ENCODE data around the gene LGALS4.

The LGALS4 gene

DNA sequence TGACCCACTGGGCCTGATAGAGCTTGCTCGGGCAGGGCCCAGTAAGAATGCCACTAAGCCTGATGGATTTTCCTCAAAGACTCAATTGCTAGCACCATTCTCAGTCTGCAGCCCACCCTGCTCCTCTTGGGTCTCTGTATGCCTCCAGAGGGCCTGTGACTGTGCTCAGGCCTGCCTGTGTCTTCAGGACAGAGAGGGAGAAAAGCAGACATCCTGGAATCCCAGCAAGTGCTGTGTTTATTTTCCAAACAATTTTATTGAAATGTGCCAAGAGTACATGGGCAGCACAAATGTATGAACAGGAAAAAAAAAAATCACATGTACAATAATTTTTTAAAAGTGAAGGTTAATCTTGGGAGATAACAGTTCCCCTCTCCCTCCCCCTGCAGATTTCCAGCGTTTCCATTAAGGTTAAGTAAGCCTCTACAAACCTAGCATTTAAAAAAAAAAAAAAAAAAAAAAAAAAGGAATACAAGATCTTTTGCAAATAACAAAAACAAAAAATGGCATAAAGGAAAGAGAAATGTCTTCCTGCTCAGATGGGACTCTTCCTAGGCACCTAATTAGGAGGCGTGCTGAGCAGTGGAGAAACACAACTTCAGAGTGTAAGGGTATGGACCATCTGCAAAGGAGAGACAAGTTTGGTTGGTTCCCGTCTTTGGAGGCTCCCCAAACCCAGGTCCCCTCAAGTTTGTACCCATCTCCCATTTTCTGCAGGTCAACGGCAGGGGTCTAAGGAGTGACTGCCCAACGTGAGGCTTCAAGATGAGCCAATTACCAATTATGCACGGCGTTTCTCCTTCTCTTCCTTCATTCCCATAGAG lies 23.6 kb upstream of the LGALS4 start:
- Histone ChIP-seq H3K4me3 (replicated peaks; ENCODE audit: low read depth, low read length) (no peak overlapping the region), H3K27me3 (replicated peaks; ENCODE audit: control insufficient read depth, insufficient read depth, low read length) (no peaks in the 10 kb centered on the region), H3K36me3 (ENCODE audit: control insufficient read depth, insufficient read depth, low read length) (peaks cover 48% of the 10 kb centered on the region)
- DNase-seq (ENCODE audit: extremely low read depth, insufficient read length) = no peak
- TF ChIP-seq, protein P1, sequence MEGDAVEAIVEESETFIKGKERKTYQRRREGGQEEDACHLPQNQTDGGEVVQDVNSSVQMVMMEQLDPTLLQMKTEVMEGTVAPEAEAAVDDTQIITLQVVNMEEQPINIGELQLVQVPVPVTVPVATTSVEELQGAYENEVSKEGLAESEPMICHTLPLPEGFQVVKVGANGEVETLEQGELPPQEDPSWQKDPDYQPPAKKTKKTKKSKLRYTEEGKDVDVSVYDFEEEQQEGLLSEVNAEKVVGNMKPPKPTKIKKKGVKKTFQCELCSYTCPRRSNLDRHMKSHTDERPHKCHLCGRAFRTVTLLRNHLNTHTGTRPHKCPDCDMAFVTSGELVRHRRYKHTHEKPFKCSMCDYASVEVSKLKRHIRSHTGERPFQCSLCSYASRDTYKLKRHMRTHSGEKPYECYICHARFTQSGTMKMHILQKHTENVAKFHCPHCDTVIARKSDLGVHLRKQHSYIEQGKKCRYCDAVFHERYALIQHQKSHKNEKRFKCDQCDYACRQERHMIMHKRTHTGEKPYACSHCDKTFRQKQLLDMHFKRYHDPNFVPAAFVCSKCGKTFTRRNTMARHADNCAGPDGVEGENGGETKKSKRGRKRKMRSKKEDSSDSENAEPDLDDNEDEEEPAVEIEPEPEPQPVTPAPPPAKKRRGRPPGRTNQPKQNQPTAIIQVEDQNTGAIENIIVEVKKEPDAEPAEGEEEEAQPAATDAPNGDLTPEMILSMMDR (IDR thresholded peaks at IDR 0.05; ENCODE audit: insufficient read depth, low read length, poor library complexity, severe bottlenecking) = no peak

DNA sequence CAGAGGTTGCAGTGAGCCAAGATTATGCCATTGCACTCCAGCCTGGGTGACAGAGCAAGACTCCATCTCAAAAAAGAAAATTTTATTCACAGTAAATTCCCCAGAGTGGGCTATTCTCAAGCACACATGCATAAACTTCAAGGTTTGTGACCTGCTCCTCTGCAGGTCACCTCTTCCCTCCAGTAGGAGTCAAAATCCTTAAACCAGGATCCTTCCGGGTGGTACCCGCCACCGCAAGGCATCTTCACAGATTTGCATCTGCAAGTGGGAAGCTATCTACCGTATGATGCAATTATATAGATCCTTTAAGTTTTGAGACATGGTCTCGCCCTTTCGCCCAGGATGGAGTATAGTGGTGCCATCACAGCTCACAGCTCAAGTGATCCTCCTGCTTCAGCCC lies 21.8 kb upstream of the LGALS4 start:
- peaks cover 33% of the 10 kb centered on the region for H3K36me3 ChIP-seq (ENCODE audit: control insufficient read depth, insufficient read depth, low read length)
- H3K27me3 ChIP-seq (replicated peaks; ENCODE audit: control insufficient read depth, insufficient read depth, low read length) = no peaks in the 10 kb centered on the region
- DNase-seq (ENCODE audit: extremely low read depth, insufficient read length) = no peak
- no peak overlapping the region for H3K4me3 ChIP-seq (replicated peaks; ENCODE audit: low read depth, low read length)
- TF ChIP-seq, protein P1 (IDR thresholded peaks at IDR 0.05; ENCODE audit: insufficient read depth, low read length, poor library complexity, severe bottlenecking) = no peak

DNA sequence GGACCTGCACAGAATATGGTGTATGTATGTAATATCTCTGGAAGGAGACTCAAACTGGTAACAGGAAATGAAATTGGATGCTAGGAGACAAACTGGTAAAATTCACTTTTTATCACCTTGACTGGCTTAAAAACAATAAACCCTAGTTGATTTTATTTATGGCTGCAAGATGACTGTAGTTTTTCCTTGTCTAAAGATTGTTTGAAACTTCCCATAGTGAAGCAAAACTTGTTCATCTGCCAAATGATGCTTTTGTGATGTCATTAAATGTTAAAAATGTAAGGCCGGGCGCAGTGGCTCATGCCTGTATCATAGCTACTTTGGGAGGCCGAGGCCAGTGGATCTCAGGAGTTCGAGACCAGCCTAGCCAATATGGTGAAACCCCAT lies 21.4 kb upstream of the LGALS4 start:
- DNase-seq (ENCODE audit: extremely low read depth, insufficient read length) = no peak
- Histone ChIP-seq H3K4me3 (replicated peaks; ENCODE audit: low read depth, low read length) (no peak overlapping the region), H3K36me3 (ENCODE audit: control insufficient read depth, insufficient read depth, low read length) (peaks cover 30% of the 10 kb centered on the region), H3K27me3 (replicated peaks; ENCODE audit: control insufficient read depth, insufficient read depth, low read length) (no peaks in the 10 kb centered on the region)
- TF ChIP-seq, protein P1 (IDR thresholded peaks at IDR 0.05; ENCODE audit: insufficient read depth, low read length, poor library complexity, severe bottlenecking) = no peak

DNA sequence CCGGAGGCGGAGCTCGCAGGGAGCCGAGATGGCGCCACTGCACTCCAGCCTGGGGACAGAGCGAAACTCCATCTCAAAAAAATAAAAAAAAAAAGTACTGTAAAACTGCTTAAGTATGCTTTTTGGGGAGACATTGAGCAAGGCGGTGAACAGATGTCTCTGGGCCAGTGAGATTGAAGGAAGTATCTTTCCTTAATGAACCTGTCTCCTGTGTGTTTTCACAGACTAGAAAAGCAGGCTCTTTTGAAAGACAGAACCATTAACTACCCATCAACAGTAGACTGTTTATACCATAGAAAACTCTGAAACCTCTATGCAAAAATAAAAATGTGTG lies 20.3 kb upstream of the LGALS4 start:
- no peak for DNase-seq (ENCODE audit: extremely low read depth, insufficient read length)
- Histone ChIP-seq H3K27me3 (replicated peaks; ENCODE audit: control insufficient read depth, insufficient read depth, low read length) (no peaks in the 10 kb centered on the region), H3K36me3 (ENCODE audit: control insufficient read depth, insufficient read depth, low read length) (peaks cover 22% of the 10 kb centered on the region), H3K4me3 (replicated peaks; ENCODE audit: low read depth, low read length) (no peak overlapping the region)
- TF ChIP-seq, protein P1 (IDR thresholded peaks at IDR 0.05; ENCODE audit: insufficient read depth, low read length, poor library complexity, severe bottlenecking) = no peak

DNA sequence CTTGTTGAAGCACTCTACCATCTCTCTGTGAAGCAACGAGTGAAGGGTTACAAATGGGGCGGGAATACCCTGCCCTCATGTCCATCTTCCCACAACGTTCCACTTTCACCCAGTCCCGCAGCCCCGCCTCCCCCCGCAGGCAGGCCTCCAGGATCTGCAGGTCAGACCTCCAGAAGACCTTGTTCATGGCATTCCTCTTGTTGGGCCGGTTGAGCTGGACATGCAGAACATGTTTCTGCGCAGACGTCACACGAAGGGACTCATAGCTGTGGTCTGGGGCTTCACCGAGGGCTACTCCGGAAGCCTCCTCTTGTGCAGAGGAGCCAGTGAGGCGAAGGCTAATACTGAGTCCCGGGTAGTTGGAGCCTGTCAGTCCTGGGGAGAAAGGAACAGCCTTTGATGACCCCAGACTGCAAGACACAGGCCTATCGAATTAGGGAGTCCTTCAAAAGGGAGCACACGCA lies 18.4 kb upstream of the LGALS4 start:
- peaks cover 10% of the 10 kb centered on the region for H3K36me3 ChIP-seq (ENCODE audit: control insufficient read depth, insufficient read depth, low read length)
- peak overlapping the region; percentile 67 for H3K4me3 ChIP-seq (replicated peaks; ENCODE audit: low read depth, low read length)
- TF ChIP-seq, protein P1 (IDR thresholded peaks at IDR 0.05; ENCODE audit: insufficient read depth, low read length, poor library complexity, severe bottlenecking) = no peak
- H3K27me3 ChIP-seq (replicated peaks; ENCODE audit: control insufficient read depth, insufficient read depth, low read length) = no peaks in the 10 kb centered on the region
- no peak for DNase-seq (ENCODE audit: extremely low read depth, insufficient read length)
